MCF 10A (cell line): ENCODE results near the gene FNBP1. TPM values are rescaled to one million over a fixed set of nuclear protein-coding genes. Genes with fewer than 3 reads are reported as not detected.

Experiments used
- BruUV-seq: library from RNA; stranded (reverse); fragments of 400-500 nt; replicated peaks from 2 replicates; lab custom pipeline; 2021; lab: Mats Ljungman, UMichigan
- CTCF ChIA-PET: fragments of 300-600 bp; sonication (Branson Sonifier 250); formaldehyde crosslinking; extraction: SDS; loops from one replicate; lab custom pipeline; 2021; ENCODE audit warnings: antibody characterized with exemption, inconsistent platforms; lab: Yijun Ruan, JAX
- POLR2A ChIA-PET: fragments of 300-600, 350-650 bp; sonication (Branson Sonifier 250); formaldehyde crosslinking; extraction: SDS; loops from one replicate; lab custom pipeline; 2020; ENCODE audit warnings: antibody characterized with exemption, inconsistent platforms; lab: Yijun Ruan, JAX
- DNase-seq: peaks from one replicate; pipeline ENCODE4 v3.0.0-alpha.2; 2018; ENCODE audit not compliant: unreplicated experiment
- H3K27ac Mint-ChIP-seq: one replicate; pipeline ENCODE4 v1.8.0; 2022; ENCODE audit warnings: mild to moderate bottlenecking, low read depth, mixed read lengths; ENCODE audit not compliant: unreplicated experiment
- H3K27me3 Mint-ChIP-seq: one replicate; pipeline ENCODE4 v1.8.0; 2022; ENCODE audit warnings: mixed read lengths; ENCODE audit not compliant: insufficient read depth, unreplicated experiment
- H3K36me3 Mint-ChIP-seq: one replicate; pipeline ENCODE4 v1.8.0; 2022; ENCODE audit warnings: mild to moderate bottlenecking, moderate library complexity, mixed read lengths; ENCODE audit not compliant: insufficient read depth, unreplicated experiment
- H3K4me1 Mint-ChIP-seq: one replicate; pipeline ENCODE4 v1.8.0; 2022; ENCODE audit warnings: mixed read lengths; ENCODE audit not compliant: insufficient read depth, unreplicated experiment
- H3K4me3 Mint-ChIP-seq: one replicate; pipeline ENCODE4 v1.8.0; 2022; ENCODE audit warnings: mild to moderate bottlenecking, moderate library complexity, mixed read lengths; ENCODE audit not compliant: unreplicated experiment
- H3K9me3 Mint-ChIP-seq: one replicate; pipeline ENCODE4 v1.8.0; 2022; ENCODE audit warnings: mixed read lengths; ENCODE audit not compliant: unreplicated experiment
- intact Hi-C: fragments of 100-400 bp; cut with micrococcal nuclease; formaldehyde crosslinking; loops from 2 replicates; pipeline ENCODE4 v1.14.1; 2022
- total RNA-seq: library from RNA; stranded (reverse); gene quantifications from 2 replicates; pipeline ENCODE4 v1.2.3, GENCODE V29; 2022
- TF ChIP-seq, protein P1 (sequence below): fragments of 200-600 bp; IDR thresholded peaks from one replicate; pipeline ENCODE4 v1.8.0; 2022; ENCODE audit warnings: antibody characterized with exemption, mild to moderate bottlenecking; ENCODE audit not compliant: unreplicated experiment

FNBP1 gene
- total RNA-seq, 1 experiment from 2014 or later, result 24.4 TPM

DNA sequence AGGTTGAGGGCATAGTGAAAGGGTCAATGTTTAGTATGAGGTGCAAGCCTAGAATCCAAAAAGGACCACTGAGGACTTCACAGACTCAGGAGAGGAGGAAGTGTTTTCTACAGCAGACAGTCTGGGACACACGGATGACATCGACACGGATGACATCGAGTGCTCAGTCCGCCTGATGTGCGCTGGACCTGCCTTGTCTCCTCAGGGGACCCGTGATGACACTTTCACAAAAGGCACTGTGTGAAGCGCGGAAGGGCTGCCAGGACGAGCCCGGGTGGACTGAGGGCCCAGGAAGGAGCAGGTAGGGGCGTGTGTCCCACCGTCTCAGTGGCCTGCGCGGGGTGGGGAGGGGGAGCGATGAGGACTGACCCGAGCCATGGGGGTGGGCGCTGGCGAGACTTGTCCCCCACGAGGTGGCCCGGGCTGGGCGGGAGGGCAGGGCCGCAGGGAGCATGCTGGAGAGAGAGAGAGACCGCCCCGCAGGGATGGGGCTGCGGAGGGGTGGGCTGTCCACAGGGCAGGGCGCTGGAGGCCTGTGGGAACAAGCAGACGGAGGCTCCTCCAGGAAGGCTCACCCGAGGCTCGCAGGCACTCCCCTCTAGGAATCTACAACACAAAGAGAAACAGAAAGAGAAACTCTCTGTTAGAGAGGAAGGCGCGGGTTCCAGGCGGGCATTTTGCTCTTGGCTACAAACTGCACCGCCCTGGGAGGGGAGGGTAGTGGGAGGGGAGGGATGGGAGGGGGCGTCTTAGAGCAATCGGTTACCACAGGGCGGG, 152.9 kb downstream of the FNBP1 start:
- Mint-ChIP-seq H3K9me3 (no peaks in the 10 kb centered on the region), H3K27ac (no peak overlapping the region), H3K36me3 (peaks cover 24% of the 10 kb centered on the region), H3K4me1 (peaks cover 5% of the 10 kb centered on the region), H3K27me3 (no peaks in the 10 kb centered on the region), H3K4me3 (no peak overlapping the region)
- no peak for DNase-seq
- ChIA-PET CTCF (interaction anchor here (0.6 to 0.7 kb wide), 2 partner anchors 24 to 153 kb away, joined by 3 read pairs; partner anchors contain the start of gene FNBP1), POLR2A (no interaction called here)
- intact Hi-C loops, result loop anchor here (5.0 kb wide), 1 partner anchor 347 kb away; no protein-coding TSS in a partner anchor
- no TSS peak for BruUV-seq
- TF ChIP-seq, protein P1, sequence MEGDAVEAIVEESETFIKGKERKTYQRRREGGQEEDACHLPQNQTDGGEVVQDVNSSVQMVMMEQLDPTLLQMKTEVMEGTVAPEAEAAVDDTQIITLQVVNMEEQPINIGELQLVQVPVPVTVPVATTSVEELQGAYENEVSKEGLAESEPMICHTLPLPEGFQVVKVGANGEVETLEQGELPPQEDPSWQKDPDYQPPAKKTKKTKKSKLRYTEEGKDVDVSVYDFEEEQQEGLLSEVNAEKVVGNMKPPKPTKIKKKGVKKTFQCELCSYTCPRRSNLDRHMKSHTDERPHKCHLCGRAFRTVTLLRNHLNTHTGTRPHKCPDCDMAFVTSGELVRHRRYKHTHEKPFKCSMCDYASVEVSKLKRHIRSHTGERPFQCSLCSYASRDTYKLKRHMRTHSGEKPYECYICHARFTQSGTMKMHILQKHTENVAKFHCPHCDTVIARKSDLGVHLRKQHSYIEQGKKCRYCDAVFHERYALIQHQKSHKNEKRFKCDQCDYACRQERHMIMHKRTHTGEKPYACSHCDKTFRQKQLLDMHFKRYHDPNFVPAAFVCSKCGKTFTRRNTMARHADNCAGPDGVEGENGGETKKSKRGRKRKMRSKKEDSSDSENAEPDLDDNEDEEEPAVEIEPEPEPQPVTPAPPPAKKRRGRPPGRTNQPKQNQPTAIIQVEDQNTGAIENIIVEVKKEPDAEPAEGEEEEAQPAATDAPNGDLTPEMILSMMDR, result no peak

DNA sequence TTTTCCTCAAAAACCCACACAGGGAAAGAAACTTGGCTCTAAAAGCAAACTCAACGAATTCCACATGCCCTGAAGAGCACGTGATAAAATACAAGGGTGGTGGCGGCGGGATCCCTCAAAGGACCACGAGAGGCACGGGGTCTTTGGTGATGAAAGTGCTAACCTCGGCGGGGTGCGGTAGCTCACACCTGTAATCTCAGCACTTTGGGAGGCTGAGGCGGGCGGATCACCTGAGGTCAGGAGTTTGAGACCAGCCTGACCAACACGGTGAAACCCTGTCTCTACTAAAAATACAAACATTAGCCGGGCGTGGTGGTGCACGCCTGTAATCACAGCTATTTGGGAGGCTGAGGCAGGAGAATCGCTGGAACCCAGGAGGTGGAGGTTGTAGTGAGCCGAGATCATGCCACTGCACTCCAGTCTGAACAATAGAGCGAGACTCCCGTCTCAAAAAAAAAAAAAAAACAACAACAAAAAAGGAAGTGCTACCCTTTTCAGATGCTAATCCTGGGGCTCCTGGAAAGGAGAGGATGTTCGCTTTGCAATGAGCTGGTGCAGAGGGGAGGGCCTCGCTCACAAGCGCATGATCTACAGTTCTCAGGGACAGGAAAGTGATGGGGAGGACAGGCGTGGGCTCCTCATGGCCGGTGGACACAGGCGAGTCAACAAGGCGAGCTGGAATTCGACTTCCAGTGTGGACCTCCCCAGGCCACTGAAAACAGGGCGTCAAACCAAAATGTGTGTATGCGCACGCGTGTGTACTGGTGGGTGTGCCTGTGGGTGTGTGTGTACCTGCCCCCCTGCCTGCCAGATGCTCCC, 153.7 kb downstream of the FNBP1 start:
- Mint-ChIP-seq H3K27me3 (no peaks in the 10 kb centered on the region), H3K4me3 (no peak overlapping the region), H3K36me3 (peaks cover 21% of the 10 kb centered on the region), H3K9me3 (no peaks in the 10 kb centered on the region), H3K4me1 (peaks cover 5% of the 10 kb centered on the region), H3K27ac (no peak overlapping the region)
- no TSS peak for BruUV-seq
- CTCF ChIA-PET, result interaction anchor here (0.6 kb wide), 1 partner anchor 154 kb away, joined by 3 read pairs; the partner anchor contains the start of gene FNBP1
- intact Hi-C loops, result loop anchor here (5.0 kb wide), 1 partner anchor 348 kb away; no protein-coding TSS in a partner anchor
- POLR2A ChIA-PET, result no interaction called here
- TF ChIP-seq, protein P1, result no peak
- DNase-seq, result no peak

DNA sequence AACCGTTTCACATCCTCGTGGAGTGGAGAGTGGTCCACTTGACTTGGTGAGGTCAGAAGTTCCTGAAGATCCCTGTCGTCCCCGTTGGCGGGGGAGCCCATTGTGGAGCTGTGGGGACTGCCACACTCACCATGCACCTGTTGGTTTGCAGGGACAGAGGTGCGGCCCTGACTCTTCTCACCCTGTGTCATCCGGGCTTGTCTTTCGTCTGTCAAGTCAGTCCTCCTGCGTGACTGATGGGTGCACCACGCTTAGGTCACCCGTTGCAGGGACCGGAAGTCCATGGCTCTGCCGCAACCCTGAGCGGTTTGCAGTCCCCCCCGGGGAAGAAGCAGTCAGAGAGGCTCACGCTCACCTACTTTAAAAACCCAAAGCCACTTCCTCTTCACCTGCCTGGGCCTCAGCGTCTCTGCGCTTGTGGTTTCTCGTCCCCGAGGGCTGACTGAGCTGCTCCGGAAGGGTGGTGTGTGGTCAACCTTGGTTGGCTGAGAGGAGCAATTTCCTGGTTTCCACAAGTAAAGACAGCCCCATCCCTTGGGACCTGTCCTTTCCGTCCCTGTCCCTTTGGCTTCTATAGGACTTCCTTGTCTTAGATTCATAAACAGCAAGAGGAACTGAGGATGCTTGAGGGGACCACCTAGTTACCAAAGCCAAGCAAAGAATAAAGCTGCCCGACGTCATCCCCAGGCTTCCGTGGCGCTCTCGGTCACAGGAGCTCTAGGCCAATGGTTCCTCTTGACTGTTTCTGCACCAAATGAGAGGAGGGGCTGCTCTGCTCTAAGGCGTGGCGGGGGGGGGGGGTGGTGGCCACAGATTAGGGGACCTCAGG, 154.5 kb downstream of the FNBP1 start:
- ChIA-PET POLR2A (interaction anchor here (0.7 kb wide), 1 partner anchor 181 kb away, joined by 3 read pairs; no protein-coding TSS in a partner anchor), CTCF (interaction anchor here (0.6 kb wide), 1 partner anchor 158 kb away, joined by 3 read pairs; no protein-coding TSS in a partner anchor)
- Mint-ChIP-seq H3K36me3 (peaks cover 21% of the 10 kb centered on the region), H3K4me1 (peaks cover 5% of the 10 kb centered on the region), H3K4me3 (no peak overlapping the region), H3K27me3 (no peaks in the 10 kb centered on the region), H3K9me3 (no peaks in the 10 kb centered on the region), H3K27ac (no peak overlapping the region)
- BruUV-seq, result TSS peak; percentile 13
- intact Hi-C loops, result loop anchor here (5.0 kb wide), 1 partner anchor 349 kb away; no protein-coding TSS in a partner anchor
- TF ChIP-seq, protein P1, result no peak
- DNase-seq, result no peak
